SK-N-SH (cell line): ENCODE results near the gene SAMM50. TPM values are rescaled to one million over a fixed set of nuclear protein-coding genes. Genes with fewer than 3 reads are reported as not detected.

Experiments
- CTCF ChIA-PET: fragments of 300-600, 350-600 bp; formaldehyde crosslinking; extraction: SDS; loops from one replicate; lab custom pipeline; 2021; lab: Yijun Ruan, JAX
- POLR2A ChIA-PET: fragments of 350-600 bp; sonication (Branson Sonifier 250); formaldehyde crosslinking; extraction: SDS; loops from one replicate; lab custom pipeline; 2020; ENCODE audit warnings: antibody characterized with exemption, inconsistent platforms; lab: Yijun Ruan, JAX
- DNase-seq: peaks from one replicate; pipeline ENCODE4 v3.0.0; 2012
- H2AFZ ChIP-seq: fragments of 200-600 bp; sonication (generic); 2 replicates; pipeline ENCODE4 v1.8.1; 2016; ENCODE audit warnings: antibody characterized with exemption, mild to moderate bottlenecking, low read depth
- H3F3A ChIP-seq: fragments of 200-600 bp; sonication (generic); replicated peaks from 2 replicates; pipeline ENCODE3; 2016; ENCODE audit warnings: antibody characterized with exemption, mild to moderate bottlenecking; ENCODE audit not compliant: insufficient read depth
- H3K27ac ChIP-seq, 2 experiments: fragments of 200-500 bp in 1 of 2; fragments of 200-600 bp in 1 of 2; sonication (Bioruptor generic) in 1 of 2; sonication (generic), shearing (Covaris generic) in 1 of 2; 2 replicates each; pipeline versions ENCODE4 v1.5.1 to v1.6.1; 2014 to 2016; ENCODE audit warnings: low read depth in 2 of 2, inconsistent platforms in 1 of 2, low read length in 1 of 2, mild to moderate bottlenecking in 1 of 2, mixed read lengths in 1 of 2
- H3K27me3 ChIP-seq: fragments of 200-600 bp; sonication (generic), shearing (Covaris generic); 2 replicates; pipeline ENCODE4 v1.6.1; 2016; ENCODE audit warnings: mixed run types; ENCODE audit not compliant: insufficient read depth
- H3K36me3 ChIP-seq, 2 experiments: fragments of 200-500 bp in 1 of 2; fragments of 200-600 bp in 1 of 2; sonication (Bioruptor generic) in 1 of 2; sonication (generic) in 1 of 2; replicated peaks in 1 of 2; 2 replicates each; pipeline versions ENCODE3 to v1.5.1; 2014 to 2016; ENCODE audit warnings: low read length in 1 of 2, mild to moderate bottlenecking in 1 of 2; ENCODE audit not compliant: insufficient read depth in 2 of 2, control insufficient read depth in 1 of 2
- H3K4me1 ChIP-seq, 2 experiments: fragments of 200-500 bp in 1 of 2; fragments of 200-600 bp in 1 of 2; sonication (Bioruptor generic) in 1 of 2; sonication (generic), shearing (Covaris generic) in 1 of 2; 2 replicates each; pipeline versions ENCODE4 v1.5.1 to v1.6.1; 2014 to 2016; ENCODE audit warnings: low read depth in 1 of 2, low read length in 1 of 2, mixed run types in 1 of 2; ENCODE audit not compliant: insufficient read depth in 2 of 2, control insufficient read depth in 1 of 2
- H3K4me2 ChIP-seq: fragments of 200-600 bp; sonication (generic), shearing (Covaris generic); 2 replicates; pipeline ENCODE4 v1.6.1; 2017; ENCODE audit warnings: mixed run types
- H3K4me3 ChIP-seq, 2 experiments: fragments of 200-500 bp in 1 of 2; fragments of 200-600 bp in 1 of 2; sonication (Bioruptor generic) in 1 of 2; sonication (generic), shearing (Covaris generic) in 1 of 2; 2 replicates each; pipeline versions ENCODE4 v1.5.1 to v1.8.1; 2014 to 2016; ENCODE audit warnings: low read depth in 2 of 2, inconsistent platforms in 1 of 2, low read length in 1 of 2, mild to moderate bottlenecking in 1 of 2, mixed read lengths in 1 of 2, moderate library complexity in 1 of 2
- H3K79me2 ChIP-seq: fragments of 200-600 bp; sonication (generic); 2 replicates; pipeline ENCODE4 v1.8.1; 2017; ENCODE audit warnings: mild to moderate bottlenecking; ENCODE audit not compliant: insufficient read depth
- H3K9ac ChIP-seq: fragments of 200-600 bp; sonication (generic); 2 replicates; pipeline ENCODE4 v1.6.1; 2017; ENCODE audit warnings: mixed run types
- H3K9me2 ChIP-seq: fragments of 200-600 bp; sonication (generic); 2 replicates; pipeline ENCODE4 v1.6.1; 2017; ENCODE audit warnings: mixed run types
- H3K9me3 ChIP-seq: fragments of 200-600 bp; sonication (generic); 2 replicates; pipeline ENCODE4 v1.6.1; 2017; ENCODE audit warnings: mixed run types, mild to moderate bottlenecking, moderate library complexity
- H4K20me1 ChIP-seq: fragments of 200-600 bp; sonication (generic); 2 replicates; pipeline ENCODE4 v1.6.1; 2017; ENCODE audit warnings: mild to moderate bottlenecking, mixed run types; ENCODE audit not compliant: insufficient read depth
- CHD2 ChIP-seq: fragments of 150-350 bp; IDR thresholded peaks from 2 replicates; pipeline ENCODE4 v1.6.1; 2018; ENCODE audit warnings: low read length; ENCODE audit not compliant: partially characterized antibody
- ELF1 ChIP-seq: IDR thresholded peaks from 2 replicates; pipeline ENCODE4 v1.4.0; 2012
- EP300 ChIP-seq, 2 experiments: IDR thresholded peaks; 2 replicates each; pipeline versions ENCODE4 v1.4.0 to v1.6.1; 2012; ENCODE audit warnings: borderline replicate concordance in 1 of 2, low read depth in 1 of 2, low read length in 1 of 2
- EZH2phosphoT487 ChIP-seq: fragments of 200-600 bp; sonication (generic); IDR thresholded peaks from 2 replicates; pipeline ENCODE4 v1.6.1; 2017; ENCODE audit warnings: low read depth, mixed run types, mild to moderate bottlenecking, antibody characterized with exemption, moderate library complexity, borderline replicate concordance
- FOSL2 ChIP-seq: IDR thresholded peaks from 2 replicates; pipeline ENCODE4 v1.4.0; 2012; ENCODE audit warnings: low read depth, mild to moderate bottlenecking, moderate library complexity, borderline replicate concordance
- FOXJ3 ChIP-seq: sonication (generic); formaldehyde crosslinking; IDR thresholded peaks from 2 replicates; pipeline ENCODE4 v1.5.1; 2020; ENCODE audit warnings: mild to moderate bottlenecking, missing genetic modification reagents
- FOXM1 ChIP-seq: IDR thresholded peaks from 2 replicates; pipeline ENCODE4 v1.4.0; 2012; ENCODE audit warnings: low read depth, mild to moderate bottlenecking
- GABPA ChIP-seq: IDR thresholded peaks from 2 replicates; pipeline ENCODE4 v1.4.0; 2012; ENCODE audit warnings: low read depth, mild to moderate bottlenecking
- GATA2 ChIP-seq: sonication (generic); formaldehyde crosslinking; IDR thresholded peaks from 2 replicates; pipeline ENCODE4 v1.5.0; 2020; ENCODE audit warnings: mild to moderate bottlenecking, missing genetic modification reagents
- MXI1 ChIP-seq: IDR thresholded peaks from 2 replicates; pipeline ENCODE4 v1.6.1; 2012; ENCODE audit warnings: mild to moderate bottlenecking, low read depth, low read length, improper control_type of control experiment
- NFIC ChIP-seq: IDR thresholded peaks from 2 replicates; pipeline ENCODE4 v1.4.0; 2012; ENCODE audit warnings: borderline replicate concordance
- NRF1 ChIP-seq: IDR thresholded peaks from 2 replicates; pipeline ENCODE4 v1.6.1; 2012; ENCODE audit warnings: low read depth, mild to moderate bottlenecking, low read length
- RAD21 ChIP-seq: IDR thresholded peaks from 2 replicates; pipeline ENCODE4 v1.6.1; 2012; ENCODE audit warnings: mild to moderate bottlenecking, low read length
- REST ChIP-seq: IDR thresholded peaks from 2 replicates; pipeline ENCODE4 v1.6.1; 2012; ENCODE audit warnings: mild to moderate bottlenecking, low read depth, low read length, moderate library complexity
- SIN3A ChIP-seq: IDR thresholded peaks from 2 replicates; pipeline ENCODE4 v1.6.1; 2012; ENCODE audit warnings: low read depth, mild to moderate bottlenecking, low read length, moderate library complexity, borderline replicate concordance
- ZBTB33 ChIP-seq: IDR thresholded peaks from 2 replicates; pipeline ENCODE4 v1.4.0; 2012; ENCODE audit warnings: low read depth, borderline replicate concordance
- WGBS: methylation state at CpG from one replicate; pipeline ENCODE4 v1.1.6; 2017; ENCODE audit warnings: low lambda C conversion rate; 5-methylcytosine and 5-hydroxymethylcytosine counted together
- polyA plus RNA-seq, 3 experiments: library from polyadenylated mRNA; depleted of rRNA; stranded (reverse); fragments of >200 nt; gene quantifications; 2 replicates each; pipeline ENCODE4 v1.2.3, GENCODE V29; 2012

The SAMM50 gene
- polyA plus RNA-seq, 1 of the 3 experiments (the other 2 are of a cell fraction): 49.6 TPM

GRCh38 chr22:44030702-44031082 is 75.5 kb downstream of the SAMM50 start (continued):
- TF ChIP-seq NFIC (no peak), RAD21 (no peak), GABPA (no peak), MXI1 (no peak), SIN3A (no peak)

GRCh38 chr22:44031158-44031952 is 76.1 kb downstream of the SAMM50 start:
- Histone ChIP-seq H3K27me3 (no peaks in the 10 kb centered on the region), H3K9me3 (no peaks in the 10 kb centered on the region), H4K20me1 (no peaks in the 10 kb centered on the region; the same call in 1 of the 2 replicates), H3K36me3 (no peaks in the 10 kb centered on the region), H3K9me2 (no peaks in the 10 kb centered on the region), H3K4me3 (no peak overlapping the region), H3K4me2 (no peak overlapping the region), H3K79me2 (peaks cover 10% of the 10 kb centered on the region; the same call in 1 of the 2 replicates), H3K27ac (no peak overlapping the region), H2AFZ (no peak overlapping the region), H3K9ac (no peak overlapping the region), H3K4me1 (no peaks in the 10 kb centered on the region), H3F3A (no peaks in the 10 kb centered on the region)
- TF ChIP-seq FOSL2 (no peak), EP300 (IDR thresholded peaks at IDR 0.05; ENCODE audit: borderline replicate concordance in 1 of 2, low read depth in 1 of 2, low read length in 1 of 2) (no peak), REST (no peak), GATA2 (CRISPR knock-in tag) (no peak), NRF1 (no peak), ZBTB33 (no peak), ELF1 (no peak), CHD2 (no peak), EZH2phosphoT487 (no peak), MXI1 (no peak), FOXJ3 (CRISPR knock-in tag) (no peak), FOXM1 (no peak)
- 93% methylated on average over 18 of the region's 21 CpGs for WGBS
- ChIA-PET CTCF (interaction anchor here (1.6 kb wide), 1 partner anchor 55 kb away, joined by 4 read pairs; no protein-coding TSS in a partner anchor), POLR2A (interaction anchor here (0.6 kb wide), 1 partner anchor 358 kb away, joined by 3 read pairs; no protein-coding TSS in a partner anchor)
- no peak for DNase-seq
